HEK293 (cell line): ENCODE data around the gene PNPLA5.

Experiments
- CTCF ChIA-PET: fragments of 350-600 bp; formaldehyde crosslinking; extraction: SDS; loops from one replicate; lab custom pipeline; 2021; ENCODE audit warnings: antibody characterized with exemption; lab: Yijun Ruan, JAX
- POLR2A ChIA-PET: fragments of 300-600 bp; formaldehyde crosslinking; extraction: SDS; loops from one replicate; lab custom pipeline; 2020; ENCODE audit warnings: antibody characterized with exemption, inconsistent platforms; lab: Yijun Ruan, JAX
- H3K27ac ChIP-seq: fragments of 200-500 bp; sonication (Bioruptor generic); 2 replicates; pipeline ENCODE4 v1.5.1; 2014; ENCODE audit warnings: low read depth, low read length, control low read depth, inconsistent platforms; ENCODE audit errors: extremely low read depth
- H3K36me3 ChIP-seq, 2 experiments: fragments of 200-500 bp in 1 of 2; sonication (Bioruptor generic) in 1 of 2; 1 replicate in 1 of 2; 2 replicates in 1 of 2; pipeline ENCODE4 v1.5.1; 2014 to 2017; ENCODE audit warnings: inconsistent platforms in 2 of 2, low read length in 2 of 2; ENCODE audit not compliant: control insufficient read depth in 2 of 2, insufficient read depth in 1 of 2
- H3K4me1 ChIP-seq: fragments of 200-500 bp; sonication (Bioruptor generic); 2 replicates; pipeline ENCODE4 v1.5.1; 2014; ENCODE audit warnings: mild to moderate bottlenecking, low read length, inconsistent platforms; ENCODE audit not compliant: control insufficient read depth, insufficient read depth
- H3K4me3 ChIP-seq: 2 replicates; pipeline ENCODE4 v1.5.1; 2011; ENCODE audit warnings: low read depth, mild to moderate bottlenecking, control low read depth, low read length, moderate library complexity
- H3K9me3 ChIP-seq: fragments of 200-500 bp; sonication (Bioruptor generic); 2 replicates; pipeline ENCODE4 v1.5.1; 2014; ENCODE audit warnings: low read depth, low read length, inconsistent platforms; ENCODE audit not compliant: control insufficient read depth, insufficient read depth
- EGR2 ChIP-seq: fragments of 450-650 bp; formaldehyde crosslinking; IDR thresholded peaks from 2 replicates; pipeline ENCODE4 v1.5.1; 2016; ENCODE audit warnings: low read depth, missing biosample characterization, missing genetic modification characterization
- GLIS1 ChIP-seq: fragments of 450-650 bp; formaldehyde crosslinking; IDR thresholded peaks from 2 replicates; pipeline ENCODE4 v1.5.1; 2016; ENCODE audit warnings: missing biosample characterization, missing genetic modification characterization
- HOXD13 ChIP-seq: sonication (generic); formaldehyde crosslinking; IDR thresholded peaks from 2 replicates; pipeline ENCODE4 v1.8.0; 2022; ENCODE audit warnings: missing genetic modification reagents, borderline replicate concordance
- KLF7 ChIP-seq: fragments of 450-650 bp; formaldehyde crosslinking; IDR thresholded peaks from 2 replicates; pipeline ENCODE4 v1.5.1; 2016; ENCODE audit warnings: missing biosample characterization, missing genetic modification characterization, borderline replicate concordance
- MYNN ChIP-seq: fragments of 450-650 bp; formaldehyde crosslinking; IDR thresholded peaks from 2 replicates; pipeline ENCODE4 v1.5.1; 2016; ENCODE audit warnings: missing biosample characterization, missing genetic modification characterization, borderline replicate concordance
- ZBTB26 ChIP-seq: fragments of 450-650 bp; formaldehyde crosslinking; optimal IDR thresholded peaks from 2 replicates; pipeline ENCODE3; 2016; ENCODE audit warnings: missing biosample characterization, mild to moderate bottlenecking, missing genetic modification characterization
- ZBTB7A ChIP-seq: fragments of 450-650 bp; formaldehyde crosslinking; IDR thresholded peaks from 2 replicates; pipeline ENCODE4 v1.5.1; 2016; ENCODE audit warnings: low read depth, missing biosample characterization, missing genetic modification characterization
- ZFP37 ChIP-seq: fragments of 450-650 bp; formaldehyde crosslinking; IDR thresholded peaks from 2 replicates; pipeline ENCODE4 v1.5.1; 2016; ENCODE audit warnings: missing biosample characterization, missing genetic modification characterization
- ZFP41 ChIP-seq: fragments of 450-650 bp; formaldehyde crosslinking; IDR thresholded peaks from 2 replicates; pipeline ENCODE4 v1.5.1; 2016; ENCODE audit warnings: missing biosample characterization, missing genetic modification characterization, borderline replicate concordance
- ZNF223 ChIP-seq: fragments of 450-650 bp; formaldehyde crosslinking; IDR thresholded peaks from 2 replicates; pipeline ENCODE4 v1.5.1; 2016; ENCODE audit warnings: missing biosample characterization, missing genetic modification characterization
- ZNF239 ChIP-seq: fragments of 450-650 bp; formaldehyde crosslinking; IDR thresholded peaks from 2 replicates; pipeline ENCODE4 v1.5.1; 2016; ENCODE audit warnings: missing biosample characterization, missing genetic modification characterization
- ZNF292 ChIP-seq: fragments of 450-650 bp; formaldehyde crosslinking; IDR thresholded peaks from 2 replicates; pipeline ENCODE4 v1.5.1; 2016; ENCODE audit warnings: low read depth, missing biosample characterization, missing genetic modification characterization, borderline replicate concordance
- ZNF394 ChIP-seq: fragments of 450-650 bp; formaldehyde crosslinking; IDR thresholded peaks from 2 replicates; pipeline ENCODE4 v1.5.1; 2016; ENCODE audit warnings: missing biosample characterization, missing genetic modification characterization, mild to moderate bottlenecking, moderate library complexity, borderline replicate concordance
- ZNF549 ChIP-seq: fragments of 450-650 bp; IDR thresholded peaks from 2 replicates; pipeline ENCODE4 v1.5.1; 2018; ENCODE audit warnings: missing biosample characterization, missing genetic modification characterization, mild to moderate bottlenecking, inconsistent platforms, moderate library complexity
- ZNF623 ChIP-seq: fragments of 450-650 bp; formaldehyde crosslinking; IDR thresholded peaks from 2 replicates; pipeline ENCODE4 v1.5.1; 2016; ENCODE audit warnings: missing biosample characterization, missing genetic modification characterization

PNPLA5 gene

GRCh38 chr22:43833286-43834240, 58.2 kb downstream of the PNPLA5 start:
- CTCF ChIA-PET, result no interaction called here
- no peaks in the 10 kb centered on the region for H3K4me1 ChIP-seq
- no peaks in the 10 kb centered on the region for H3K9me3 ChIP-seq
- H3K4me3 ChIP-seq, result no peak overlapping the region
- H3K36me3 ChIP-seq, result peaks cover 0 to 56% of the 10 kb centered on the region in 2 experiments; a peak in 1 of 3 replicates
- TF ChIP-seq ZNF239 (no peak), ZNF223 (tag by site-specific recombination) (no peak)
- POLR2A ChIA-PET, result interaction anchor here (0.8 kb wide), 1 partner anchor 19 kb away, joined by 3 read pairs; no protein-coding TSS in a partner anchor
- no peak overlapping the region for H3K27ac ChIP-seq

- ChIA-PET POLR2A (interaction anchor here (0.8 kb wide), 1 partner anchor 20 kb away, joined by 3 read pairs; no protein-coding TSS in a partner anchor), CTCF (no interaction called here)
- H3K36me3 ChIP-seq, result peaks cover 0 to 54% of the 10 kb centered on the region in 2 experiments; a peak in 1 of 3 replicates
These were observed 59.2 kb downstream of the PNPLA5 start for GRCh38 chr22:43832393-43833265.

GRCh38 chr22:43831561-43832392, 60.0 kb downstream of the PNPLA5 start:
- no peaks in the 10 kb centered on the region for H3K9me3 ChIP-seq
- POLR2A ChIA-PET, result no interaction called here
- TF ChIP-seq ZFP37 (tag by site-specific recombination), result no peak
- TF ChIP-seq ZNF394, result no peak
- TF ChIP-seq ZFP41 (tag by site-specific recombination), result no peak
- TF ChIP-seq HOXD13 (CRISPR knock-in tag), result no peak
- TF ChIP-seq, all 188 proteins: peak for 0
- Histone ChIP-seq H3K27ac (no peak overlapping the region), H3K4me1 (no peaks in the 10 kb centered on the region; the same call in 1 of the 2 replicates), H3K36me3 (peaks cover 0 to 48% of the 10 kb centered on the region in 2 experiments; a peak in 1 of 3 replicates), H3K4me3 (no peak overlapping the region)
- CTCF ChIA-PET, result no interaction called here

More at GRCh38 chr22:43832393-43833265, 59.2 kb downstream of the PNPLA5 start:
- no peaks in the 10 kb centered on the region for H3K4me1 ChIP-seq
- no peaks in the 10 kb centered on the region for H3K9me3 ChIP-seq
- TF ChIP-seq ZNF239 (no peak), ZBTB26 (tag by site-specific recombination) (no peak), ZNF292 (tag by site-specific recombination) (no peak), KLF7 (tag by site-specific recombination) (no peak), MYNN (tag by site-specific recombination) (no peak), EGR2 (tag by site-specific recombination) (no peak), ZBTB7A (tag by site-specific recombination) (no peak), ZNF549 (tag by site-specific recombination) (no peak), ZNF623 (tag by site-specific recombination) (no peak), GLIS1 (tag by site-specific recombination) (no peak)
- no peak overlapping the region for H3K27ac ChIP-seq
- H3K4me3 ChIP-seq, result no peak overlapping the region
